Middle frontal gyrus (tissue), 1 donor: Measurements from ENCODE around the gene RAE1.
A peak's percentile ranks its signal among the peaks of the same experiment; 100 is the strongest.

Experiments
- DNase-seq: peaks from one replicate; pipeline ENCODE4 v3.0.0-alpha.2; 2015; ENCODE audit warnings: low spot score; ENCODE audit errors: extremely low spot score

RAE1 gene

DNA sequence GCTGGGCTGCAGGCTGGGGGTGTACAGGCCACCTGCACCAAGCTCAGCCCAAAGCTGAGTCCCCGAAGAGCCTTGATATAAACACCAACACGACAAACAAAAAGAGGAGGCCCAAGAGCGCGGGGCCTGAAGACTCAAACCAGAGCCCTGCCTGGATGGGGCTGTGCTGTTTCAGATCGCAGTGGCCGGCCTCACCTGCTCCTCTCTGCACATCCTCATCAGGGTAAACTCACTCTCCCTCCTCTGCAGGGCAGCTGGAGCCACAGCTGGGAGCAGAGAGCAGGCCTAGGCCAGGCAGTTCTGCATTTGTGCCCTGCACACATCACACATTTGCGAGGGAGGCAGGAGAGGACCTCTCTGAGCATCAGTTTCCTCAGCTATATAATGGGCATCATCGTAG, 36.4 kb downstream of the RAE1 start:
- DNase-seq, result no peak

GRCh38 chr20:57387945-57388371, 36.9 kb downstream of the RAE1 start:
- no peak for DNase-seq

- no peak for DNase-seq
Observed at GRCh38 chr20:57388953-57389694, 38.1 kb downstream of the RAE1 start.

- no peak for DNase-seq
Observed at GRCh38 chr20:57389695-57390603, 38.9 kb downstream of the RAE1 start.

- DNase-seq, result no peak
Observed at GRCh38 chr20:57390604-57391438, 39.8 kb downstream of the RAE1 start, which contains the start of gene RBM38. Gene RBM38, plus strand, starts transcription at chr20:57391396. Its CDS starts 186 bp downstream, at chr20:57391582.

DNA sequence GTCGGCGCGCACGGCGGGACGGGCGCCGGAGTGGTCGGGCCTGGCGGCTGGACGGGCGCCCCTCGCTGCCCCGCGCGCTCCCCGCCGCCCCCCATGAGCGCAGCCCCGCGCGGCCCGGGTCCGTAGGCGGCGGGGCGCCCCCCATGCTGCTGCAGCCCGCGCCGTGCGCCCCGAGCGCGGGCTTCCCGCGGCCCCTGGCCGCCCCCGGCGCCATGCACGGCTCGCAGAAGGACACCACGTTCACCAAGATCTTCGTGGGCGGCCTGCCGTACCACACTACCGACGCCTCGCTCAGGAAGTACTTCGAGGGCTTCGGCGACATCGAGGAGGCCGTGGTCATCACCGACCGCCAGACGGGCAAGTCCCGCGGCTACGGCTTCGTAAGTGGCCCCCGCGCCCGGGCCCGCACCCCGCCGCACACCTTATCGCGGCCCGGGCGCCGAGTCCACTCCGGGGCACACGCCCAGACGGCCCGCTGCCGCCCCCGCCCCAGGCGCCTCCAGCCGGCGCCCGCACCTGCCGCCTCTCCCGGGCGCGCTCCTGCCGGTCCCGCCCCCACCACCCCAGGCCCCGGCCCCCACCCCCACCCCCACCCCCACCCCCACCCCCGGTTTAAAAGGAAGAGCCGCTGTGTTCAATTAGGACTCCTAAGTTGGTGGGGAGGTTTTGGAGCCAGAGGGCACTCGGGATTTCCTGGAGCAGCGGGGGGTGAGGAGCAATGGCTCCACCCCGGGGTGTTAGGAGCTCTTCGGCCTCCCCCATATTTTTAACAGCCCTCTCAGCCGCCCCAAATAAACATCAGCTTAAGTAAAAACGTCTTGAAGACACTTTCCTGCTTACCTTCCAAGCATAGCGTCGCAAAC, 40.6 kb downstream of the RAE1 start:
- no peak for DNase-seq

DNA sequence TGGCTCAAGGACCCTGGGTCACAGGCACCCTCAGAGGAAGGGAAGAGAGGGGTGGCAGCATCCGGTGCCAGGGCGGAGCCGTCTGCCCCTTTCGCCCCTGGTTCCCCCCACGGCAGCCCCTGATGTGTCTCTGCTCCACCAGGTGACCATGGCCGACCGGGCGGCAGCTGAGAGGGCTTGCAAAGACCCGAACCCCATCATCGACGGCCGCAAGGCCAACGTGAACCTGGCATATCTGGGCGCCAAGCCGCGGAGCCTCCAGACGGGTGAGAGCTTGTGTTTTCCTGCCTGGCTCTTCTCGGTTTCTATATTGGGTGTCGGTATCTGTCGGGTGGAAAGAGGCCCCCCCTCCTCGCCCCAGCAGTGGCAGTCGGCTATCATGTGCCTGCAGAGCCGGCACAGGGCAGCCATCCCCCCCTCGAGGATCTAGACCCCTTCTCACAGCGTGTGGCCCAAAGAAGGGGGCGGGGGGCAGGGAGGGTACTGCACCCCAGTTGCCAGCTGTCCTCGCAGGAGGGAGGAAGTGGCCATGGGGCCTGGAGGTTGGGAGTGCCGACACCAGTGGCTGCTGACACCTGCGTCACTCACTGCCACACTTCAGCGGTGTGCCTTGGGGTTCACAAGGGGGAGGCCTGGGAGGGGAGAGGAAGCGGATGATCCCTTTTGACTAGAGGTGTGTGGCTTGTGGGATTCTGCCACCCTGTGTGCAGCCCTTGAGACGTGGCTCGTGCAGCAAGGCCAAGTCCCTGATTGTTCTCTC, 41.6 kb downstream of the RAE1 start:
- DNase-seq, result no peak

DNA sequence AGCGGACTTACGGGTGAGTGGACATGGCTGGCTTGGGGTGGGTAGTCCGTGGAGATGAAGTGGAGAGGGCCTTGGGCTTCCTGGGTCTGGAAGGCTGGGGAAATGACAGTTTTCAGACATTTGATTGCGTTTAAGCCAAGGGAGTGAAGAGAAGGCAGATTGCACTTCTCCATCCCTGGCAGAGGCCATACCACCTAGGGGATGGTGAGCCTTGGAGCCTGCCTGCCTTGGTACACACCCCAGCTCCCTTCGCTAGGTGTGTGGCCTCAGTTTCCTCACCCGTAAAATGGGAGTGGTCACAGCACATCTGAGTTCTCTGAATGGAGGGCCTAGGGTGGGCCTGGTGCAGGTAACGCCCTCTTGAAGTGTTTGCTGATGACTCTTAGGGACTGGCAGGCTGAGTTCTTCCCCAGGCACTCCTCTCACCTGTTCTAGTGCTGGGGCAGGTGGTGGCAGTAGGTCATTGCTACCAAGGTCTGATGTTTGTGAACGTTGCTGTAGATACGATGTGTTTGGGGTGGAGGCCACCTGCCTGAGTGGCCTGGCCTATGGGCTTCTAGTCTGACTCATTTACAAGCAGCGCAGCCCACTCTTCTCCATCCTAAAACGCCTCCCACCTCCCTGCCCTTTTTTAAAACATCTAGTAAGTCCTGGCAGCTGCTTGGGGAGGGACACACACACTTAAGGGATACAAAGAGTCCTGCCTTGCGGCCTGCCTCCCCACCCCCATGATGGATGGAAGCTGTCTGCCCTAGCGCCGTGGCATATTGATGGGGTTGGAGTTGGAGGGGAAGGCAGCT, 42.5 kb downstream of the RAE1 start:
- DNase-seq, result no peak

DNA sequence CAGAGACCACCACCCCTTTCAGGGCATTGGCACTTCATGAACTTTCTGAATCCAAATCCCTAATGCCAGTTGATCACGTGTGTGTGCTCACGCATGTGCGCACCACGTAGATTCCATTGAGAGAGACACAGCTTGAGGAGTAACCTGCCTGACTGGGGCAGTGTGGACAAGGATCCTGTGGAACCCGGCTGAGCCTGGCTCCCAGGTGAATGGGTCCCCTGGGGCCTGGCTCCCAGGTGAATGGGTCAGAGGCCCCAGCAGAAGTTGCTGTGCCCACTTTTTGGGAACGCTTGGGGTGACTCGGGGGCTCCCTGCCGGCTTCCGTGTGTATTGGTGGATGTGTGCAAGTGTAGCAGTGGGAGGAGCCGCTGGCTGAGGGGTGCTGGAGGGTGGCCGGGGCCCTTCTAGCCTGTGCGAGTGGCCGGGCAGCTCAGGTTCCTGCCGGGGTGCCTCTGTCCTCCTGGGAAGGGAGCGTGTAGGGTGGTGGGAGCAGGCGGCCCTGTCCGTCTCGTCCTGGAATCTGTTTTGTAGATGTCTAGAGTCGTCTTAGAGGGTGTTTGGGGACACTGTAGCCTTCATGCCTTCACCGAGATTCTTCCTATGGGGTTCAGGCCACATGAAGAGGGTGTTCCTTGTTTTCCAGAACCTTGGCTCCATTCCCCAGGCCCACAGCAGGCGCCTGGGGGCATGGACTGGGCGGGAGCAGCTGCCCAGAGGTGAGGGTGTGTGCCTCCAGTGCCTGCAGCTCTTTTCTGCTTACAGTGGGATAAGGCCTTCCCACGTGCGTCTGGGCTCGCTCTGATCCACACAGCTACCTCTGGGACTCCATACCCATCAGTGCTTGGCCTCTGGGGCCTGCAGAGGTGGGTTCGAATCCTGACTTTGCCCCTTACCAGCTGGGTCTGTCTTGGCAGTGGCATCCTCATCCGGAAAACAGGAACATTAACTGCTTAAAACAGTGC, 43.3 kb downstream of the RAE1 start:
- no peak for DNase-seq

- DNase-seq, result peak; percentile 87
Observed at GRCh38 chr20:57395111-57395966, 44.3 kb downstream of the RAE1 start.

GRCh38 chr20:57396212-57396983, 45.3 kb downstream of the RAE1 start:
- no peak for DNase-seq

- DNase-seq, result no peak
Observed at GRCh38 chr20:57396984-57397692, 46.1 kb downstream of the RAE1 start.

DNA sequence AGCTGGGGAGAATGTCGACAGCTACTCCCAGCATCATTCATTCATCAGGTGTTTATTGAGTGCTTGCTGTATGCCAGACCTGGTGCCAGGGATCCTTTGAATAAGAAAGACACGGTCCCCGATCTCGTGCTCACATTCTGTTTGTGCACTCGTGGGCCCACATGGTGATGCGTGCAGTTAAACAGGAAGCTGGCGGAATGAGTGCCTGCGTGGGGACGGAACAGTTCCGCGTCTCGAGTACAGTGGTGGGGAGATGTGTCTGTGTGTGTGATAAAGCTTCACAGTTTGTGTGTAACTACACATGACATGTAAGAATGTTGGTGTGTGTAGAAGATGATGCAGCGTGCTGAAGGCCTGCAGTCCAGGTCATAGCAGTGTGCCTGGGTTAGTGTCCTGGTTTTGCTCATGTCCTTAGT, 46.6 kb downstream of the RAE1 start:
- no peak for DNase-seq

GRCh38 chr20:57398231-57398821, 47.3 kb downstream of the RAE1 start:
- no peak for DNase-seq

DNA sequence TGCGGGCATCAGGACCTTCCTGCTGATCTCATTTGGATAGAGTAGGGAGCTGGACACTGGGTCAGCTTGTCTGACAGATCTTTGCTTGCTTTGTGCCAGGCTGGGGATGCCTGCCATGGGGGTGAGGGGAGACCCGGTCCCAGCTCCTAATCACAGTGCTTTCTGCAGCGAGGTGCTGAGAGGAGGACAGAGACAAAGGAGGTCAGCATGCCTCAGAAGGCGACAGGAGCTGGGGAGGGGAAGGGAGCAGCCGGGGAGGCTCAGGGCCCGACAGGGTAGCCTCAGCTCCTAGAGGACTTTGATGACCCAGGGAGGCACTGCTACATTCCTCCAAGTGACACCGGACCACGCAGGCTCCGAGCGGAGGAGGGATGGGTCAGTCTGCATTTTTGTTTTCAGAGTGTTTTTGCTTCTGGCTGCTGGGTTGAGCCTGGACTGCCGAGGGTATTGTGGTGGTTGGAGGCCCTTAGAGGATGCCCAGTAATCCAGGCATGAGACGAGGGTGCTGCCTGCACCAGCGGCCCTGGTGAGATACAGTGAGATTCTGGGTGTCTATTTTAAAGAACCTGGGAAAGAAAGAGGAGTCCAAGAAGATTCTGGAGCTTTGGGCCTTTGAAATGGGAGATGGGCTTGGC, 48.0 kb downstream of the RAE1 start:
- no peak for DNase-seq
